ENCODE data around the gene TNS2.

TNS2 gene

GRCh38 chr12:53052419-53053217 lies 2.8 kb downstream of the TNS2 start:
- Histone ChIP-seq H3K4me3 (ENCODE audit: low read length) (peak overlapping the region; percentile 95), H3K4me1 (ENCODE audit: control insufficient read depth, insufficient read depth, low read length) (peaks cover 67% of the 10 kb centered on the region), H3K9me3 (ENCODE audit: control insufficient read depth, low read length) (no peaks in the 10 kb centered on the region), H3K9ac (ENCODE audit: low read length) (peak overlapping the region; percentile 100), H3K27me3 (replicated peaks; ENCODE audit: control insufficient read depth, insufficient read depth, low read length) (no peaks in the 10 kb centered on the region), H3K36me3 (ENCODE audit: control insufficient read depth, insufficient read depth, low read length, severe bottlenecking) (peaks cover 44% of the 10 kb centered on the region)
- DNase-seq (ENCODE audit: low read depth) = peak; percentile 92

DNA sequence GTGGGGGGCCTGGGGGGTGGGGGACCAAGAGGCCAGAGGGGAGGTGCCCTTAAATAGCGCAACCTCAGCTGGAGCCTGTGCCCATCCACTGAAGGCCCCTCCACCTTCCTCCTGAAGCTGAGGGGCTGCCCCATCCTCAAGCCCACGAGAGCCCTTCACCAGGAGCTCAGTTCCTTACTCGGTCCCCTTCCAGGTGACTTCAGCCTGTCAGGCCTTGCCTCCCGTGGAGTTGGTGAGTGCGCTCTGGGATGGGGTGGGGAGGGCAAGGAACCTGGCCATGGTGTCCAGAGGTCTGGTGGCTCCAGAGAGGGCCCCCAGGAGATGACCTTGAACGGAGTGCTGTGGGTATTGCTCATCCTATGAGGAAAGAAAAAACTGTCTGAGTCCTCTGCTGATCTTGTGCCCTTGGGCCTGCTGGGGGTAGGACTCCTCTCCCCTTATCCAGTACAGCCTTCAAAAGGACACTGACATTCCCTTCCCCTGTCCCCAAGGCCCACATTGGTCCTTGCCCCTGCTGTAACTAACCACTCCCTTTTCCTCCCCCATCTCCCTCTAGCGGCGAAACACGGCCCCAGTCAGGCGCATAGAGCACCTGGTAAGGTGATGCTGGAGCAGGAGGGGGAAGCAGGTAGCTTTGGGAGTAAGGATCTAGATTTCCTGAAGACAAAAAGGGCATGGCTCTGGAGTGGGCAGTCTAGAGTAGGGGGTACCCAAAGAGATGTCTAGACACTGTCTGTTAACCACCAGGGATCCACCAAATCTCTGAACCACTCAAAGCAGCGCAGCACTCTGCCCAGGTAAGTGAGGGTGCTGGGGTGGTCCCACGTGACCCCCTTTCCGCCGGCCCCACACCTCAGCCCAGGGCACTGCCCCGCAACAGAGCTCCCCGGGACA lies 3.6 kb downstream of the TNS2 start:
- DNase-seq (ENCODE audit: low read depth) = peak; percentile 53
- H3K27me3 ChIP-seq (replicated peaks; ENCODE audit: control insufficient read depth, insufficient read depth, low read length) = no peaks in the 10 kb centered on the region
- no peaks in the 10 kb centered on the region for H3K9me3 ChIP-seq (ENCODE audit: control insufficient read depth, low read length)
- peaks cover 52% of the 10 kb centered on the region for H3K36me3 ChIP-seq (ENCODE audit: control insufficient read depth, insufficient read depth, low read length, severe bottlenecking)
- H3K4me1 ChIP-seq (ENCODE audit: control insufficient read depth, insufficient read depth, low read length) = peaks cover 60% of the 10 kb centered on the region
- peak overlapping the region; percentile 85 for H3K9ac ChIP-seq (ENCODE audit: low read length)
- peak overlapping the region; percentile 62 for H3K4me3 ChIP-seq (ENCODE audit: low read length)

DNA sequence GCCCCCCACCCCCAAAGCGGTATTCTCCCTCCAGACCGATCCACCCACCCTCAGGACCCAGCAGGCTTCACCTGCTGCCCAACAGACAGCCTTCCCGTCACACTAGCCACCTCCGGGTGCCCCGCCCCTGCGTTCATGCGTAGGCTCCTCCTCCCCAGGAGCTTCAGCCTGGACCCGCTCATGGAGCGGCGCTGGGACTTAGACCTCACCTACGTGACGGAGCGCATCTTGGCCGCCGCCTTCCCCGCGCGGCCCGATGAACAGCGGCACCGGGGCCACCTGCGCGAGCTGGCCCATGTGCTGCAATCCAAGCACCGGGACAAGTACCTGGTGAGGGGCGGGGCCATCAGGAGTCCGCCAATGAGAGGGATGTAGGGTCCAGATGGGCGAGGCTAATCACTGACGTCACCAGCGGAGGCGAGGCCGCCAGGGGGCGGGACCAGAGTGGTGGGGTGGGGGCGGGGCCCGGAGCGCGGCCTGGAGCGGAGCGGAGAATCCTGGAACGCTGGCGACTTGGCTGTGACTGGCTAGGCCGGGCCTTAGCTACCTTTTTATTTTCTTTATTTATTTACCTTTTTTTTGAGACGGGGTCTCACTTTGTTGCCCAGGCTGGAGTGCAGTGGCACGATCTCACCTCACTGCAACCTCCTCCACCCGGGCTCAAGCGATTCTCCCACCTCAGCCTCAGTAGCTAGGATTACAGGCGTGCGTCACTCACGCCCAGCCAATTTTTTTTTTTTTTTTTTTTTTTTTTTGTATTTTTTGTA lies 4.4 kb downstream of the TNS2 start:
- H3K27me3 ChIP-seq (replicated peaks; ENCODE audit: control insufficient read depth, insufficient read depth, low read length) = no peaks in the 10 kb centered on the region
- H3K4me3 ChIP-seq (ENCODE audit: low read length) = peak overlapping the region; percentile 62
- peak overlapping the region; percentile 85 for H3K9ac ChIP-seq (ENCODE audit: low read length)
- peaks cover 59% of the 10 kb centered on the region for H3K36me3 ChIP-seq (ENCODE audit: control insufficient read depth, insufficient read depth, low read length, severe bottlenecking)
- H3K9me3 ChIP-seq (ENCODE audit: control insufficient read depth, low read length) = no peaks in the 10 kb centered on the region
- H3K4me1 ChIP-seq (ENCODE audit: control insufficient read depth, insufficient read depth, low read length) = peaks cover 54% of the 10 kb centered on the region
- peak; percentile 80 for DNase-seq (ENCODE audit: low read depth)

DNA sequence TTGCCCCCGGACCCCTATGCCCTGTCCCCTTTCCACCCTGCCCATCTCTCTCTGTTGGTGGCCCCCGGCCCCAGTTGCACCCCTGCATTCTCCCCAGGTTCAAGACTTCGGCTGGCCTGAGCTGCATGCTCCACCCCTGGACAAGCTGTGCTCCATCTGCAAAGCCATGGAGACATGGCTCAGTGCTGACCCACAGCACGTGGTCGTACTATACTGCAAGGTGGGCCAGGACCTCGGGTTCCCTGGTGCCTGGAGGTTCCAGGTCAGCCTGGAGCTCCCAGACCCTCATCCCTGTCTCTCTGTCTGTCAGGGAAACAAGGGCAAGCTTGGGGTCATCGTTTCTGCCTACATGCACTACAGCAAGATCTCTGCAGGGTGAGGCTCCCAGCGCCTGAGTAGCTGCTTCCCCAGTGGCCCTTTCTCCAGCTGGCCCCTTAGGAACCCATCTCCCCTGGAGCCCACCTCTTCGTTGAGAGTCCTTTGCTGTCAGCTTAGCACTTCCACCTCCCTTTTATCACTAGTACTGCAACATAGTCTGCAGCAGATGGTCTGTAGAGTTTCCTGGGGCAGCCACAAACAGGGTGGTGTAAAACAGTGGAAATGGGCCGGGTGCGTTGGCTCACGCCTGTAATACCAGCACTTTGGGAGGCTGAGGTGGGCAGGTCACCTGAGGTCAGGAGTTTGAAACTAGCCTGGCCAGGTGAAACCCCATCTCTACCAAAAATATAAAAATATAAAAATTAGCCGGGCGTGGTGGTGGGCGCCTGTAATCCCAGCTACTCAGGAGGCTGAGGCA lies 5.8 kb downstream of the TNS2 start:
- no peak for DNase-seq (ENCODE audit: low read depth)
- H3K27me3 ChIP-seq (replicated peaks; ENCODE audit: control insufficient read depth, insufficient read depth, low read length) = no peaks in the 10 kb centered on the region
- H3K9ac ChIP-seq (ENCODE audit: low read length) = peak overlapping the region; percentile 56
- H3K4me3 ChIP-seq (ENCODE audit: low read length) = no peak overlapping the region
- H3K36me3 ChIP-seq (ENCODE audit: control insufficient read depth, insufficient read depth, low read length, severe bottlenecking) = peaks cover 73% of the 10 kb centered on the region
- peaks cover 53% of the 10 kb centered on the region for H3K4me1 ChIP-seq (ENCODE audit: control insufficient read depth, insufficient read depth, low read length)
- H3K9me3 ChIP-seq (ENCODE audit: control insufficient read depth, low read length) = no peaks in the 10 kb centered on the region

- Histone ChIP-seq H3K36me3 (ENCODE audit: control insufficient read depth, insufficient read depth, low read length, severe bottlenecking) (peaks cover 79% of the 10 kb centered on the region), H3K27me3 (replicated peaks; ENCODE audit: control insufficient read depth, insufficient read depth, low read length) (no peaks in the 10 kb centered on the region), H3K4me1 (ENCODE audit: control insufficient read depth, insufficient read depth, low read length) (peaks cover 54% of the 10 kb centered on the region), H3K9me3 (ENCODE audit: control insufficient read depth, low read length) (no peaks in the 10 kb centered on the region), H3K9ac (ENCODE audit: low read length) (peak overlapping the region; percentile 46), H3K4me3 (ENCODE audit: low read length) (no peak overlapping the region)
- DNase-seq (ENCODE audit: low read depth) = peak; percentile 43
Observed at GRCh38 chr12:53056296-53056695, 6.4 kb downstream of the TNS2 start.

DNA sequence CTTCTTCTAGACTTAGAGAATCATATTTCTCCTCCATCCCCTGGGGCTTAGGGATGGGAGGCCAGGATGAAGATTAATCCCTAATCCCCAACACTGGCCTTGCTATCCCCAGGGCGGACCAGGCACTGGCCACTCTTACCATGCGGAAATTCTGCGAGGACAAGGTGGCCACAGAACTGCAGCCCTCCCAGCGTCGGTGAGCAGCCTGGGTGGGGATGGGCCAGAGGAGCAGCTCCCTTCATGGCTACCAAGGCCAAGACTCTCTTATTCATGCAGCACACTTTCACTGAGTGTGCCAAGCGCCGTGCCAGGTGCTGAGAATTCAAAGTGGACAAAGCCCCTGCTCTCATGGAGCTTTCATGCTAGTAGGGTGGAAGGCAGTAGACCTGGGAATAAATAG lies 7.0 kb downstream of the TNS2 start:
- DNase-seq (ENCODE audit: low read depth) = no peak
- Histone ChIP-seq H3K27me3 (replicated peaks; ENCODE audit: control insufficient read depth, insufficient read depth, low read length) (no peaks in the 10 kb centered on the region), H3K9me3 (ENCODE audit: control insufficient read depth, low read length) (no peaks in the 10 kb centered on the region), H3K9ac (ENCODE audit: low read length) (peak overlapping the region; percentile 46), H3K36me3 (ENCODE audit: control insufficient read depth, insufficient read depth, low read length, severe bottlenecking) (peaks cover 85% of the 10 kb centered on the region), H3K4me1 (ENCODE audit: control insufficient read depth, insufficient read depth, low read length) (peaks cover 55% of the 10 kb centered on the region), H3K4me3 (ENCODE audit: low read length) (no peak overlapping the region)

DNA sequence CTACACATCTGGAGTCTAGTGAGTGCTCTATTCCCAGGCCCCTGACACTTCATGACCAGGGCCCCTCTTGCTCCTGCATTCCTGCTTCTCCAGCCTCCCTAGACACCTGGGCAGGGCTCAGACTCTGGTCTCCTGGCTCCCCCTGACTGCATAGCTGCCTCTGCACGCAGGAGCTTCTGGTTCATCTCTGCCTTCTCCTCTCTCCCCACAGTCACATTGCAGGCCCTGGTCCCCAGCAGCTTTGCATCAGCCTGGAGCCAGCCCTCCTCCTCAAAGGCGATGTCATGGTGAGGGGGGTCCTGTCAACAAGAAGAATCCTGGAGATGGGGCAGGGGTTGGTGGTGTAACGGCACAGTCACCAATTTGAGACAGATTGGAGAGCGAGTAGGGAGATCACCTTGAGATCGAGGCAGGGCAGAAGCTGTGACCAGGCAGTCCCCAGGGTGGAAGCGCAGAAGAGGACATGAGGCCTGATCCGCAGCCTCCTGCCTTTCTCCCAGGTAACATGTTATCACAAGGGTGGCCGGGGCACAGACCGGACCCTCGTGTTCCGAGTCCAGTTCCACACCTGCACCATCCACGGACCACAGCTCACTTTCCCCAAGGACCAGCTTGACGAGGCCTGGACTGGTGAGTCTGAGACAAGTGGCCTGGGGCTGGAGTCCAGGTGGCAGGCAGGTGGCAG lies 8.1 kb downstream of the TNS2 start:
- Histone ChIP-seq H3K36me3 (ENCODE audit: control insufficient read depth, insufficient read depth, low read length, severe bottlenecking) (peaks cover 91% of the 10 kb centered on the region), H3K4me3 (ENCODE audit: low read length) (no peak overlapping the region), H3K9me3 (ENCODE audit: control insufficient read depth, low read length) (no peaks in the 10 kb centered on the region), H3K4me1 (ENCODE audit: control insufficient read depth, insufficient read depth, low read length) (peaks cover 56% of the 10 kb centered on the region), H3K9ac (ENCODE audit: low read length) (peak overlapping the region; percentile 46), H3K27me3 (replicated peaks; ENCODE audit: control insufficient read depth, insufficient read depth, low read length) (no peaks in the 10 kb centered on the region)
- DNase-seq (ENCODE audit: low read depth) = no peak

GRCh38 chr12:53058674-53059433 lies 9.0 kb downstream of the TNS2 start:
- Histone ChIP-seq H3K4me3 (ENCODE audit: low read length) (no peak overlapping the region), H3K9me3 (ENCODE audit: control insufficient read depth, low read length) (no peaks in the 10 kb centered on the region), H3K36me3 (ENCODE audit: control insufficient read depth, insufficient read depth, low read length, severe bottlenecking) (peaks cover 91% of the 10 kb centered on the region), H3K4me1 (ENCODE audit: control insufficient read depth, insufficient read depth, low read length) (peaks cover 56% of the 10 kb centered on the region), H3K9ac (ENCODE audit: low read length) (peak overlapping the region; percentile 59), H3K27me3 (replicated peaks; ENCODE audit: control insufficient read depth, insufficient read depth, low read length) (no peaks in the 10 kb centered on the region)
- no peak for DNase-seq (ENCODE audit: low read depth)

- Histone ChIP-seq H3K27me3 (replicated peaks; ENCODE audit: control insufficient read depth, insufficient read depth, low read length) (no peaks in the 10 kb centered on the region), H3K36me3 (ENCODE audit: control insufficient read depth, insufficient read depth, low read length, severe bottlenecking) (peaks cover 89% of the 10 kb centered on the region), H3K4me1 (ENCODE audit: control insufficient read depth, insufficient read depth, low read length) (peaks cover 58% of the 10 kb centered on the region), H3K9me3 (ENCODE audit: control insufficient read depth, low read length) (no peaks in the 10 kb centered on the region), H3K9ac (ENCODE audit: low read length) (peak overlapping the region; percentile 59), H3K4me3 (ENCODE audit: low read length) (no peak overlapping the region)
- DNase-seq (ENCODE audit: low read depth) = no peak
Observed at GRCh38 chr12:53059434-53060063, 9.7 kb downstream of the TNS2 start.
